ENCODE measurements around the gene ADAMTS3. TPM values are rescaled to one million over a fixed set of nuclear protein-coding genes. Genes with fewer than 3 reads are reported as not detected.

Gene ADAMTS3
- under 1 TPM; 0.17 to 0.57 (median 0.41) TPM for total RNA-seq
- long read RNA-seq, donor 1, result 0 reads
- long read RNA-seq, donor 2, result 0 reads

- peak; percentile 27 to 56 (median 49) for DNase-seq
- no peaks in the 10 kb centered on the region for H3K4me1 ChIP-seq (ENCODE audit: low read depth)
- no peak within 1 kb of the TSS for H3K4me3 ChIP-seq
- H3K36me3 ChIP-seq (ENCODE audit: low read depth), result no peaks in the 10 kb centered on the region
- intact Hi-C loops (cut with DNase I, micrococcal nuclease), result no loop called here
- no peak for TF ChIP-seq CTCF (IDR thresholded peaks at IDR 0.05)
- peak; percentile 70 for ATAC-seq
- H3K9me3 ChIP-seq, result no peaks in the 10 kb centered on the region
Observed at GRCh38 chr4:72568959-72569718, at the start of gene ADAMTS3. Gene ADAMTS3, minus strand, starts transcription at chr4:72569221. Its CDS starts 459 bp downstream, at chr4:72568762.

- DNase-seq (no peak), ATAC-seq (no peak)
- intact Hi-C loops (cut with DNase I, micrococcal nuclease), result no loop called here
- Histone ChIP-seq H3K4me1 (ENCODE audit: low read depth) (no peaks in the 10 kb centered on the region), H3K9me3 (no peaks in the 10 kb centered on the region), H3K36me3 (ENCODE audit: low read depth) (no peaks in the 10 kb centered on the region), H3K4me3 (no peak overlapping the region)
- TF ChIP-seq CTCF (IDR thresholded peaks at IDR 0.05), result no peak
Observed at GRCh38 chr4:72613959-72614358, 44.9 kb upstream of the ADAMTS3 start.

- ATAC-seq (no peak), DNase-seq (no peak)
- Histone ChIP-seq H3K9me3 (peaks cover 8% of the 10 kb centered on the region), H3K4me3 (no peak overlapping the region), H3K4me1 (ENCODE audit: low read depth) (no peaks in the 10 kb centered on the region), H3K36me3 (ENCODE audit: low read depth) (no peaks in the 10 kb centered on the region)
- no peak for TF ChIP-seq CTCF (IDR thresholded peaks at IDR 0.05)
- intact Hi-C loops (cut with DNase I, micrococcal nuclease), result no loop called here
Observed at GRCh38 chr4:72606751-72607150, 37.7 kb upstream of the ADAMTS3 start.

GRCh38 chr4:72604324-72604723 lies 35.3 kb upstream of the ADAMTS3 start:
- intact Hi-C loops (cut with DNase I, micrococcal nuclease), result no loop called here
- no peak for TF ChIP-seq CTCF (IDR thresholded peaks at IDR 0.05)
- Histone ChIP-seq H3K4me1 (ENCODE audit: low read depth) (no peaks in the 10 kb centered on the region), H3K4me3 (no peak overlapping the region), H3K9me3 (peaks cover 8% of the 10 kb centered on the region), H3K36me3 (ENCODE audit: low read depth) (no peaks in the 10 kb centered on the region)
- no peak for ATAC-seq
- DNase-seq, result no peak

GRCh38 chr4:72602396-72603376 lies 33.7 kb upstream of the ADAMTS3 start:
- TF ChIP-seq CTCF (IDR thresholded peaks at IDR 0.05), result no peak
- DNase-seq (no peak), ATAC-seq (no peak)
- intact Hi-C loops (cut with DNase I, micrococcal nuclease), result no loop called here
- Histone ChIP-seq H3K9me3 (peaks cover 8% of the 10 kb centered on the region), H3K36me3 (ENCODE audit: low read depth) (no peaks in the 10 kb centered on the region), H3K4me3 (no peak overlapping the region), H3K4me1 (ENCODE audit: low read depth) (no peaks in the 10 kb centered on the region)
